NCI-H1092 (cell line): ENCODE data around the gene SPOCK1.

Experiments
- DNase-seq: peaks from one replicate; lab custom pipeline; 2025; lab: John Stamatoyannopoulos, UW

The SPOCK1 gene

DNA sequence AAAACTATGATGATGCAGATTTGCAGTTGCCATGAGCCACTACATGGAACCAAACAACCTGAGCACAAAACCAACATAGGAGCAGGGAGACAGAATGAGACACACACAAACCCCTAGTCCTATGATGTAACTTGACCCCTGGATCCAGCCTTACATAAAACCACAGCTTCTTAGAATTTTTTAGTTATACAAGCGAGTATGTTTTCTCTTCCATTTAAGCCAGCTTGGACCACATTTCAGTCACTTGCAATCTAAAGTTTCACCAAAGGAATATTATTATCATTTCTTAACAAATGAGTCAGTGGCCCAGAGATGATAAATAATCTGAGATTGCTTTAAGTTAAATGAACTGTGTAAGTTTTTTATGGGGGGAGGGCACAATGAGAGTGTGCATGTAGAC, 6.8 kb downstream of the SPOCK1 start:
- no peak for DNase-seq

GRCh38 chr5:137491121-137491520, 8.0 kb downstream of the SPOCK1 start:
- DNase-seq = no peak

DNA sequence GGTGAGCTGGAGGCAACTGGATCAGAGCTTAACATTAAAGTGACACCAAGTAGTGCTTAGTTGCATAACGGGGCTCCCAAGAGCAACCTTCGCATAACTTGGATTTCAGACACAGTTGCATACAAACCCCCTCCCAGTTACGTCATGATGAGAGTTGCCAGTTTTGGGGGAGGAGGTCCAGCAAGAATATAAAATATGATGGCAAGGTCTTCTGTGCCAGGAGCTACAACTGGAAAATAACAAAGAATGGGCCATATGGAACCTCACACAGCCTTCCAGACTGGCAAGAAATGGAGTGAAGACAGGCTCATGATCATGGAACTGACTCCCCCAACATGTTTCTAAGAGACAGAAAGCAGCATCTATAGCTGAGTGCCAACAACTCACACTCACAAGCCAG, 8.5 kb downstream of the SPOCK1 start:
- no peak for DNase-seq

DNA sequence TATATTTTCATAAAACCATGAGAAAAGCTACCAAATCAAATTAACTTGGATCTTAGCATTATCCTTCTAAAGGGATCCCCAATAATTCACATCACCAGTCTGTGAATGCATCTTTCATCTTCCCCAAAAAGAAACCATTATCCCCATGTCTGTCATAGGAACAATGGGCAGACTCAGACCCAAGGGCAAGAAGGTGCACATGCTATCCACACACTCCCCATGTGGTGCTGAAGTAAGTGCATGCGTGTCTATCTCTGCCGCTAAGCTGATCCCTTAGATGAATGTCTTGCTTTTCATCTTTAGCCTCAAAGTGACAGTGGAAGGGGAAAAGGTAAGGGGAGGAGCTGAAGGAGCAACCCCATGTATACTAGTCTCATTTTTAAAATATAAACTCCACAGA, 10.2 kb downstream of the SPOCK1 start:
- DNase-seq = no peak

DNA sequence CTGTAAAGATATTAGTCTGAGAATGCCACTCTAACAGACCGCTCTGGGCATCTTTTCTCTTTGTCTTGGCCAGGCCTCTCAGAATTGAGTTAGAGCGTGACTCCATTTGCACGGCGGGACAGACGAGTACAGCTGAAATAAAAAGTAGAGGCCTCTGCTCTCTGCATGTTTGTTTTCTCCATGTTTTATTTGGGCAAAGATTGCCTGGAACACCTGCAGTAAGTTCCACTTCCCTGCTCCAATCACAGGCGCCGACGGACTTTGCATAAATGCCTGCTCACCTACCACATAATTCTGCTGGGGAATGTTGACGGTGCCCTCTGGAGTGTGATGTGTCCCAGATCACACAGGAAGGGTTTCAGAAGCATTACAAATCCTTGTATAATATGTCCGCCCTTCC, 10.6 kb downstream of the SPOCK1 start:
- DNase-seq = no peak

- DNase-seq = no peak
These were observed 11.5 kb downstream of the SPOCK1 start for GRCh38 chr5:137487600-137487999.

- no peak for DNase-seq
These were observed 12.4 kb downstream of the SPOCK1 start for GRCh38 chr5:137486707-137487106.

GRCh38 chr5:137481596-137481995, 17.5 kb downstream of the SPOCK1 start:
- no peak for DNase-seq

DNA sequence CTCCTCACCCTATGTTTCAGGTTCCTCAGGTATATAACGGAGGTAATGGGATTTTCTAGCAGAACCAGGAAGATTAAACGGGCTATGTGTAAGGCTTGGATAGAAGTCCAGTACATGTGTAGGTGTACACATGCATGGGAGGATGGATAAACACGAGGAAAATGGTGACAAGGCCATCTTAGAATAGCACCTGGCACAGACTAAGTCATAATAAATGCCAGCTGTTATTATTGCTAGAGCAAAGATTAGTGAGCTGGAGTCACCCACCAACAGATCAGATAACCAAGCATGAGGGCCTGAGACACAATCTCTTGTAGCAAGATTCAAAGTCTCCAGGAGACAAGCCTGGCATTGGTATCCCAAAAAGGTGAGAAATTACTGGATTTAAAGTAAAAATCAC, 21.1 kb downstream of the SPOCK1 start:
- DNase-seq = no peak

GRCh38 chr5:137470921-137471220, 28.3 kb downstream of the SPOCK1 start:
- no peak for DNase-seq

DNA sequence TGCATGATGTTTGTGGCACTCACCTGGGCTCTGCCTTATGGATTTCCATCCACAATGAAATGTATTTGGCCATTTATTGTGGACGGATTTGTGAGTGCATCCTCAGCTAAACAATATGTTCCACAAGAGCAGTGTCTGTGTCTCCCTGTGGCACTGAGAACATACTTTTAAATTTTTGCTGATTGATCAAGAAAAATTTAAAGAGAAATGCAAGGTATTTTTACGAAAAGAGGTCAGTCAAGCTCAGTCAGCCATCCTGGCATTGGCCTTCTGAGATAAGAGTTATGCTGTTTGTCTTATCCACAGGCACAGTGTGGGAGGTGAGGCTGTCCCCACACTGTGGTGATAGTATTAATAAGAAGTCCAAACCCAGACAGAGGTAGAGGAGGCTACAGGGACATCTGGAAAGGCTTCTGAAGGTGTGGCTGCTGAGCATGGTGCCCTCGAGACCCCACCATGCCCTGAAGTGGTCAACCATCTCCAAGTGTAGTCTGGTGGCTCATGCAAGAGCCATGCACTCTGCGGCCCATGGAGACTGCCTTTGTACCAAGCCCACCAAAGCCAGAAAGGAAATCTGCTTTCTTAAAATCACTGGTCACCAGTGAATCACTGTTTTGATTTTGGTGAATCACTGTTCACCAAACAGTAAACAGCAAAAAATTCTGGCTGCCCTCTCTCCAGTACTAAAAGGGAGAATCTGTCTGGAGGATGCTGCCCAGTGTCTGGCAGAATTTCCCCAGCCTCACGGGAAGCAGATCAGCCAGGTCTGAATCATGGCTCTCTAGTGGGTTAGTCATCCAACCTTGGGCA, 28.8 kb downstream of the SPOCK1 start:
- no peak for DNase-seq

DNA sequence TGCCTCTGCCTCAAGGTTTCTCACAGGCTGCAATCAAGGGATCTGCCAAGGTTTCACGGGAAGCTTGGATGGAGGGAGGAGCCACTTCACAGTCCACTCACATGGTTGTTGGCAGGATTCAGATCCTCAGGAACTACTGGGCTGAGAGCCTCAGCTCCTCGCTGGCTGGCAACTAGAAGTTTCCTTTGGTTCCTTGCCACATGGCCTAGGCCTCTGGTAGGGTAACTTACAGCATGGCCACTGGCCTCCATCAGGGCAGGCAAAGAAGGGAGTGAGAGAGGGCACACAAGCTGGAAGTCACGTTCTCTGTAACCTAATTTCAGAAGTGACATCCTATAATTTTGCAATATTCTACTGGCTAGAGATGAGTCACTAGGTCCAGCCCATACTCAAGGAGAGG, 32.2 kb downstream of the SPOCK1 start:
- DNase-seq = no peak

DNA sequence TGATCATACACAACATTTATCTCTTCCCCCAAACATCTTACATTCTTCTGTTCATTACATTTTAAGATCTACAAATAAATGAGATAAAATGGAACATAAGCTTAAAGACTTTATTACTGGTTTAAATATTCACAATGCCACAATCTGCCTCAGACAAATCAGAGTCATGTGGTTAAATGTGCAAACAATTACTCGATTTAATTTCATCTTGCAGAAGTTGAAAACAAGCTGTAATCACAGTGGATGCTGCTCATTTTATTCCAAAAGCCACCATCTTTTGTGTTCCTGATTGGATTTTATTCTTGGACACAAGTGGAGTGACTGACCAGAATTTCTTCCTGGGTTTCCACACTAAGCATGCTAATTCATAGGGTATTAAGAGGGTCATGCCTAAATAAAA, 33.2 kb downstream of the SPOCK1 start:
- DNase-seq = no peak

- no peak for DNase-seq
These were observed 36.2 kb downstream of the SPOCK1 start for GRCh38 chr5:137462816-137463520.

DNA sequence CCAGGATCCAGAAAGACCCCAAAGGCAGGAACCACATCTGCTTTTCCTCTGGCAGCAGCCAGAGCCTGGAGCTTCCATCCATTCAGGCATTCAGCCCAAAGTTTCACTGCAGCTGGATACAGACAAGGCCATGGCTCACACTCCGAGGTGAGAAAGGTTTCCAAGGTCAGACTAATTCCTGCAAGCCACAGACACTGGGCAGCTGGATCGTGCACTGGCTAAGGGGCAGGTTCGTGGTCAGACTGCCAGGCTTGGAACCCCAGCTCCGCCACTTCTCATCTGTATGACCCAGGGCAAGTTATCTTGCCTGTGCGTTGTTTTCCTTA, 36.9 kb downstream of the SPOCK1 start:
- no peak for DNase-seq

DNA sequence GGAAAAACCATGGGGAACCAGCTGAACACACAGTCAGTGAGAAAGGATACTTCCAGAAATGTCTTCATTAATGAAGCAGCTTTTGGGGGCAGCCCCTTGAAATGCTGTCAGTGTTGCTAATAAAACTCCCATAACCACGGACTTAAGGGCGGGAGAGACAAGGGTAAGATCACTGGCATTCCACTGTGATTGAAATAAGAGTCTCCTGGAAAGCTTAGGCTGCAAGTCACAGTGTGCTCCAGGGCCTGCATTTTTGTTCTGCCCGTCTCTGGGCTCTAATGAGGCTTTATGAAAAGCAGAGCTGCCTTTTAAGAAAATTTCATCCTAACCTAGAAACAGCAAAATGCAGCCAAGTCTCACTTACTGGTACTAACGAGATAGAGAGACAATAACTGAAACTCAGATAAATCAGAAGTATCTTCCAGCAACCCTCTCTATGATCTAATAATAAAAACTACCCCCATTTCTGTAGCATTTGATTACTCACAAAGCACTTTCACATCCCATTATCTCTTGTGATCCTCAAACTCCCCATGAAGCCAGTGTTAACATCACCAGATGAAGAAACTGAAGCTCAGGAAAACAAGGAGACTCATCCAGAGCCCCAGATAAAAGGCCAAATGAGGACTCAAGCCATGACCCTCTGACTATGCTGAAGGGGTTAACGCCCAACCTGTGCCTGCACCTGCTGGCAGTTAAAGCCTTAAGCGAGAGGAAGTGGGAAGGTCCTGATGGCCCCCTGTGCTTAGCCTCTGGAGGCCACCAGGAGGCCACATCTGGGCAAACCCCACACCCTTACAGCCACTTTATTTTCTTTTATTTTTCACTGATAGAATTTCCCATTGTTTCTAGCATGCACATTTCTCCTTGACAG, 37.5 kb downstream of the SPOCK1 start:
- DNase-seq = no peak

- no peak for DNase-seq
These were observed 44.5 kb downstream of the SPOCK1 start for GRCh38 chr5:137454671-137455070.

DNA sequence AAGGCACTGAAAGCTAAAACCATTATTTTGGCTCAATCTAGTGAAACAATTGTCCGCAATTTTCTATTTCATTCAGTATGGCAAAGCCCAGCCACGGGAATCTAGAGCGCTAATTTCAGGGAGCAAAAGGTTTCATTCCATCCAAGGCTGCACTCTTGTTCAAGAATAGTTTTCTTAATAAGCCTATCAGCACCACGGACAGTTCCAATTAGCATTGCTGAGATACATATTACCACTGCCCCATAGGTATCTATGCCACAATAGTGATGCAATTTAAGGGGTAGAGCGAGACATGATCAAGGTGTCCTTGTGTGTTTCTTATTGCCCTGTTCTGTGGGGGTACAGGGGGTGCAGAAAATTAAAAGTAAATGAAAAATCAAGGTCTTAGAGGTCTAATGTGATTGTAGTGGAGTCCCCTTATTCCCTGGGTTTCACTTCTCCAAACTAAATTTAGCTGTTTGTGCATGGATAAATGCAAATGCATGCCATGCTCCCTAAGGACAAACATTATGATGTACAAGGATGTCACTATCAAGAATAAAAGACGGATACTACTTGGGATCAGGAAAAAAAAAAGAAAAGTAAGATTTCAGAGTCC, 45.5 kb downstream of the SPOCK1 start:
- DNase-seq = no peak

GRCh38 chr5:137450759-137451158, 48.4 kb downstream of the SPOCK1 start:
- no peak for DNase-seq

DNA sequence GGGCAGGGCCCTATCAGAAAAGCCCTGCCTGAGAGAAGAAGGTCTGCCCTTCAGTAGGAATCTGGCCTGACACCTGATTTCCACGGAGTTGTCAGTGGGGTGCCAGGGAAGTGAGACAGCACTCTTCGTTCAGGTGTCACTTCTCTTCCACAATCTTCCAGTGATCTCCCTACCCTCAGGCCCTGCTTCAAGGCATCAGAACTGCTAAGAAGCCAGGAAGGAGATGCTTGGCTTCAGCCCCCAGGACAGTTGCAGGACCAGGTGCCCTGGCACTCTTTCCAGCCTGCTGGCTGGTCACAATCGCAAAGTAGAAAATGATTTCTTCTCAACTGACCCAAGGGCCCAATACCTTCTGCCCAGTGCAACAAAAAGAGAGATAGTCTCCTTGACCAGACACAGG, 50.3 kb downstream of the SPOCK1 start:
- no peak for DNase-seq

DNA sequence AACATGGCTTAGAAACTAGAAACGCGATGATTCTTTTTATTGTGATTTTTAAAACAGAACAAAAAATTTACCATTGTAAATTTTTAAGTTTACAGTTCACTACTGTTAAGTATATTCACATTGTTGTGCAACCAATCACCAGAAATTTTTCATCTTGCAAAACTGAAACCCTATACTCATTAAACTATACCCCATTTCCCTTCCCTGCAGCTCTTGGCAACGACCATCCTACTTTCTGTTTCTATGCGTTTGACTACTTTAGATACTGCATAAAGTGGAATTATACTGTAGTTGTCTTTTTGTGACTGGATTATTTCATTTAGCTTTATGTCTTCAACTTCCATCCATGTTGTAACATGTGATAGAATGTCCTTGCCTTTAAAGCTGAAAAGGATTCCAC, 52.5 kb downstream of the SPOCK1 start:
- no peak for DNase-seq

GRCh38 chr5:137446151-137446550, 53.0 kb downstream of the SPOCK1 start:
- DNase-seq = no peak

DNA sequence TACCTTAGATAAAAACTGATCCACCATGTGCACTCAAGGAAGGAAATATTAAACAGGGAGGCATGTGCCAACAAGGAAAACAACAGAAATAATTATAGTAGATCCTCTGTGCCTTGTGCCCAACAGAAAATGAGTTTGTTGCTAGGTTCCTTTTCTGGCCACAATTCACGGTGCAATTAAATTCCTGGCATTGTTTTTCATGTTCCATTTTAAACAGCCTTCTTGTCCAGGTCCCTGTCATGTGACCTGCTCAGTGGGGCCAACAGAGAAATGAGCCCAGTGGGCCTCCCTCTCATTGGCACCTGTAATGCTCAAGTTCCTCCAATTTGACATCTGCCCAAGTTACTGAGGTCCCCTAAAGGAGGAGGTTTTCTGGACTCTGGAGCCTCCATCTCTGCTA, 56.5 kb downstream of the SPOCK1 start:
- DNase-seq = peak; percentile 29
